ENCODE data around the gene MRTFB. TPM values are rescaled to one million over a fixed set of nuclear protein-coding genes. Genes with fewer than 3 reads are reported as not detected.

Gene MRTFB
- total and polyA plus RNA-seq, 12 donors, result 5.5 to 77.7 (median 44.3) TPM

- DNase-seq, result no peak
- Histone ChIP-seq H3K27ac (no peak overlapping the region), H3K9me3 (replicated peaks in 1 of 3) (no peaks in the 10 kb centered on the region), H3K4me3 (no peak overlapping the region), H3K36me3 (replicated peaks in 1 of 2) (no peaks in the 10 kb centered on the region), H3K4me1 (replicated peaks in 1 of 2) (peaks cover 3 to 28% of the 10 kb centered on the region in 2 donors), H3K27me3 (no peaks in the 10 kb centered on the region)
- TF ChIP-seq POLR2A (IDR thresholded peaks at IDR 0.05) (no peak), CTCF (IDR thresholded peaks at IDR 0.05) (no peak)
- intact Hi-C loops (cut with DNase I), result no loop called here
- WGBS, 4 donors, result 79 to 87% (median 83%) methylated on average over 1 of the region's 1 CpG
Measured at GRCh38 chr16:14086477-14086876, 15.4 kb downstream of the MRTFB start.

GRCh38 chr16:14087181-14087580 lies 16.1 kb downstream of the MRTFB start:
- Histone ChIP-seq H3K9me3 (replicated peaks in 1 of 3) (no peaks in the 10 kb centered on the region), H3K36me3 (replicated peaks in 1 of 2) (no peaks in the 10 kb centered on the region), H3K27me3 (no peaks in the 10 kb centered on the region), H3K27ac (no peak overlapping the region), H3K4me1 (replicated peaks in 1 of 2) (peaks cover 3 to 30% of the 10 kb centered on the region in 2 donors), H3K4me3 (no peak overlapping the region)
- DNase-seq, result no peak
- no peak for TF ChIP-seq CTCF (IDR thresholded peaks at IDR 0.05)
- no peak for TF ChIP-seq POLR2A (IDR thresholded peaks at IDR 0.05)
- WGBS, 4 donors, result 84 to 94% (median 86%) methylated on average over 1 of the region's 1 CpG
- intact Hi-C loops (cut with DNase I), result no loop called here

GRCh38 chr16:14087590-14088154 lies 16.6 kb downstream of the MRTFB start:
- H3K9me3 ChIP-seq (replicated peaks in 1 of 3), result no peaks in the 10 kb centered on the region
- 60 to 68% (median 61%) methylated on average over 3 of the region's 3 CpGs for WGBS, 4 donors
- TF ChIP-seq CTCF (IDR thresholded peaks at IDR 0.05) (no peak), POLR2A (IDR thresholded peaks at IDR 0.05) (no peak)

DNA sequence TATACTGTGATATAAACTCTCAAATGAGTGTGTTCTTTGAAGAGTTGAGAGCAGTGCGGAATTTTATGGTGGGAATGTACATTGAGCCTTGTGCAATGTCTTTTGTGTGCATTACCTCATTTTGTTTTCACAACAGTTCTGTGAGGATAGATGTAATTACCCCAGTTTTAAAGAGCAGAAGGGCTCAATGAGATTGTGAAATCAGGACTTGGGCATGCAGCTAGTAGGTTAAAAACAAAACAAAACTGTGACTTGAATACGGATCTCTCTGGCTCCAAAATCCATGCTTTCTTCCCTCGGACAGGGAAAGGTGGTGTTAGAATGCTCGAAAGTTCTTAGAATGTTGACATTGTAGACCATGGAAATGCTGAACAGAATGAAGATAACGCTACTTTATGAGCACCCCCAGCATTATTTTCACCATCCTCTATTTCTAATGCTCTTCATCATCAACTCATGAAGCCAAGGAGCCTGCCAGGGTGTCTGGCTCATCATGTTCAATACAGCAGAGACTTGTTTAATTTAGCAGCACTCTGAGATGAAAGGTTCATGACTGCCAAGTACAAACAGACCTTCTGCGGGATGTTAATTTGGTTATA lies 17.1 kb downstream of the MRTFB start:
- no peak for DNase-seq
- 79 to 84% (median 81%) methylated on average over 6 of the region's 6 CpGs for WGBS, 4 donors
- Histone ChIP-seq H3K27ac (no peak overlapping the region), H3K9me3 (replicated peaks in 1 of 3) (no peaks in the 10 kb centered on the region), H3K4me3 (no peak overlapping the region), H3K36me3 (replicated peaks in 1 of 2) (no peaks in the 10 kb centered on the region), H3K27me3 (no peaks in the 10 kb centered on the region), H3K4me1 (replicated peaks in 1 of 2) (peaks cover 13 to 41% of the 10 kb centered on the region in 2 donors)
- no peak for TF ChIP-seq CTCF (IDR thresholded peaks at IDR 0.05)
- intact Hi-C loops (cut with DNase I), result no loop called here

More at GRCh38 chr16:14087590-14088154, 16.6 kb downstream of the MRTFB start:
- H3K4me1 ChIP-seq (replicated peaks in 1 of 2), result peaks cover 7 to 35% of the 10 kb centered on the region in 2 donors
- intact Hi-C loops (cut with DNase I), result no loop called here
- no peak overlapping the region for H3K4me3 ChIP-seq
- H3K27ac ChIP-seq, result no peak overlapping the region
- DNase-seq, result no peak
- no peaks in the 10 kb centered on the region for H3K27me3 ChIP-seq
- H3K36me3 ChIP-seq (replicated peaks in 1 of 2), result no peaks in the 10 kb centered on the region
